ENCODE results near the gene ABLIM3. TPM values are rescaled to one million over a fixed set of nuclear protein-coding genes. Genes with fewer than 3 reads are reported as not detected.

ABLIM3 gene
- total and polyA plus RNA-seq, 10 of the 15 experiments (the other 5 are each of a cell fraction or from before 2014, with no cell fraction given), result 0.03 TPM; not detected in 9

DNA sequence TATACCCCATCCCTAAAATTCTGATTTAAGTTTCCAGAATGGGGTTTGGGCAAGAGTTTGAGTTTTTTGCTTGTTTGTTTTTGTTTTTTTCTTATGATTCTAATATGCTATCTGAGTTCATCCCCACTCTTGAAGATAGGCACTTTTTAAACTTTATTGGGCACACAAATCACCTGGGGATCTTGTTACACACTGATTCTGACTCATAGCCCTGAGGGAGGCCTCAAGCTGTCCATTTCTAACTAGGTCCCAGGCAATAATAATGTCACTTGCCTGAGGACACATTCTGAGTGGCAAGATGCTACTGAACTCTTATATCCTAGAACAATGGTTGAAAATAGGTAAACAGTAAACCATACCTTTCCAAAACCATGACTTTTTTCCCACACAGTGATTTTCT, 22.8 kb upstream of the ABLIM3 start:
- Histone ChIP-seq H4K20me1 (ENCODE audit: control insufficient read depth, insufficient read depth) (no peaks in the 10 kb centered on the region; the same call in 1 of the 2 replicates), H3K4me2 (ENCODE audit: control insufficient read depth, insufficient read depth) (no peak overlapping the region), H3K9me3 (replicated peaks; ENCODE audit: control insufficient read depth, insufficient read depth, low read length) (no peaks in the 10 kb centered on the region), H3K27ac (ENCODE audit: control insufficient read depth, insufficient read depth) (no peak overlapping the region), H3K4me1 (ENCODE audit: control insufficient read depth, insufficient read depth, low read length) (no peaks in the 10 kb centered on the region), H3K9ac (ENCODE audit: control insufficient read depth, insufficient read depth, low read length) (no peak overlapping the region), H3K79me2 (ENCODE audit: control insufficient read depth, insufficient read depth, low read length) (no peaks in the 10 kb centered on the region), H3K4me3 (no peak overlapping the region), H3K27me3 (replicated peaks in 1 of 2; ENCODE audit: control insufficient read depth in 2 of 2, insufficient read depth in 2 of 2, low read length in 1 of 2) (no peaks in the 10 kb centered on the region; a peak in 1 of 4 replicates), H3K36me3 (ENCODE audit: control insufficient read depth in 2 of 2, insufficient read depth in 2 of 2, low read length in 1 of 2) (no peaks in the 10 kb centered on the region), H2AFZ (ENCODE audit: control insufficient read depth, low read depth, low read length) (no peak overlapping the region)
- FAIRE-seq, result no peak
- in situ Hi-C loops (cut with MboI) (loop anchor here (10.0 kb wide), 1 partner anchor 384 kb away; no protein-coding TSS in a partner anchor), intact Hi-C loops (cut with micrococcal nuclease; ENCODE audit: unreplicated experiment) (loop anchor here (5.0 kb wide), 1 partner anchor 81 kb away; no protein-coding TSS in a partner anchor)
- ChIA-PET POLR2A (no interaction called here), RAD21 (ENCODE audit: unreplicated experiment) (no interaction called here), CTCF (no interaction called here), SMC1A (ENCODE audit: uncharacterized antibody, unreplicated experiment) (no interaction called here)
- ATAC-seq, result no peak
- no TSS peak for BruUV-seq (replicated peaks)
- DNase-seq (ENCODE audit: low read depth, low spot score), result no peak
- TF ChIP-seq MYB (IDR thresholded peaks at IDR 0.05; ENCODE audit: borderline replicate concordance, low read depth, low read length) (no peak), TARDBP (IDR thresholded peaks at IDR 0.05; ENCODE audit: borderline replicate concordance) (no peak), NBN (IDR thresholded peaks at IDR 0.05) (no peak), HDAC6 (IDR thresholded peaks at IDR 0.05; ENCODE audit: unreplicated experiment) (no peak), RCOR1 (conservative IDR thresholded peaks at IDR 0.05; ENCODE audit: low read depth, low read length) (no peak), CHD4 (IDR thresholded peaks at IDR 0.05) (no peak), ZBED1 (IDR thresholded peaks at IDR 0.05; ENCODE audit: borderline replicate concordance) (no peak), NFIC (IDR thresholded peaks at IDR 0.05; ENCODE audit: low read depth, low read length) (no peak), NR2C2 (IDR thresholded peaks at IDR 0.05; ENCODE audit: borderline replicate concordance, control insufficient read depth, insufficient read length, low read depth) (no peak), CBX5 (IDR thresholded peaks at IDR 0.05; ENCODE audit: low read depth) (no peak), STAT1 (conservative IDR thresholded peaks at IDR 0.05) (no peak), SIX5 (IDR thresholded peaks at IDR 0.05; ENCODE audit: low read depth, low read length, severe bottlenecking) (no peak)
- TF ChIP-seq, protein P1, sequence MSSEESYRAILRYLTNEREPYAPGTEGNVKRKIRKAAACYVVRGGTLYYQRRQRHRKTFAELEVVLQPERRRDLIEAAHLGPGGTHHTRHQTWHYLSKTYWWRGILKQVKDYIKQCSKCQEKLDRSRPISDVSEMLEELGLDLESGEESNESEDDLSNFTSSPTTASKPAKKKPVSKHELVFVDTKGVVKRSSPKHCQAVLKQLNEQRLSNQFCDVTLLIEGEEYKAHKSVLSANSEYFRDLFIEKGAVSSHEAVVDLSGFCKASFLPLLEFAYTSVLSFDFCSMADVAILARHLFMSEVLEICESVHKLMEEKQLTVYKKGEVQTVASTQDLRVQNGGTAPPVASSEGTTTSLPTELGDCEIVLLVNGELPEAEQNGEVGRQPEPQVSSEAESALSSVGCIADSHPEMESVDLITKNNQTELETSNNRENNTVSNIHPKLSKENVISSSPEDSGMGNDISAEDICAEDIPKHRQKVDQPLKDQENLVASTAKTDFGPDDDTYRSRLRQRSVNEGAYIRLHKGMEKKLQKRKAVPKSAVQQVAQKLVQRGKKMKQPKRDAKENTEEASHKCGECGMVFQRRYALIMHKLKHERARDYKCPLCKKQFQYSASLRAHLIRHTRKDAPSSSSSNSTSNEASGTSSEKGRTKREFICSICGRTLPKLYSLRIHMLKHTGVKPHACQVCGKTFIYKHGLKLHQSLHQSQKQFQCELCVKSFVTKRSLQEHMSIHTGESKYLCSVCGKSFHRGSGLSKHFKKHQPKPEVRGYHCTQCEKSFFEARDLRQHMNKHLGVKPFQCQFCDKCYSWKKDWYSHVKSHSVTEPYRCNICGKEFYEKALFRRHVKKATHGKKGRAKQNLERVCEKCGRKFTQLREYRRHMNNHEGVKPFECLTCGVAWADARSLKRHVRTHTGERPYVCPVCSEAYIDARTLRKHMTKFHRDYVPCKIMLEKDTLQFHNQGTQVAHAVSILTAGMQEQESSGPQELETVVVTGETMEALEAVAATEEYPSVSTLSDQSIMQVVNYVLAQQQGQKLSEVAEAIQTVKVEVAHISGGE (CRISPR knock-in tag; IDR thresholded peaks at IDR 0.05), result no peak
- TF ChIP-seq, protein P2, sequence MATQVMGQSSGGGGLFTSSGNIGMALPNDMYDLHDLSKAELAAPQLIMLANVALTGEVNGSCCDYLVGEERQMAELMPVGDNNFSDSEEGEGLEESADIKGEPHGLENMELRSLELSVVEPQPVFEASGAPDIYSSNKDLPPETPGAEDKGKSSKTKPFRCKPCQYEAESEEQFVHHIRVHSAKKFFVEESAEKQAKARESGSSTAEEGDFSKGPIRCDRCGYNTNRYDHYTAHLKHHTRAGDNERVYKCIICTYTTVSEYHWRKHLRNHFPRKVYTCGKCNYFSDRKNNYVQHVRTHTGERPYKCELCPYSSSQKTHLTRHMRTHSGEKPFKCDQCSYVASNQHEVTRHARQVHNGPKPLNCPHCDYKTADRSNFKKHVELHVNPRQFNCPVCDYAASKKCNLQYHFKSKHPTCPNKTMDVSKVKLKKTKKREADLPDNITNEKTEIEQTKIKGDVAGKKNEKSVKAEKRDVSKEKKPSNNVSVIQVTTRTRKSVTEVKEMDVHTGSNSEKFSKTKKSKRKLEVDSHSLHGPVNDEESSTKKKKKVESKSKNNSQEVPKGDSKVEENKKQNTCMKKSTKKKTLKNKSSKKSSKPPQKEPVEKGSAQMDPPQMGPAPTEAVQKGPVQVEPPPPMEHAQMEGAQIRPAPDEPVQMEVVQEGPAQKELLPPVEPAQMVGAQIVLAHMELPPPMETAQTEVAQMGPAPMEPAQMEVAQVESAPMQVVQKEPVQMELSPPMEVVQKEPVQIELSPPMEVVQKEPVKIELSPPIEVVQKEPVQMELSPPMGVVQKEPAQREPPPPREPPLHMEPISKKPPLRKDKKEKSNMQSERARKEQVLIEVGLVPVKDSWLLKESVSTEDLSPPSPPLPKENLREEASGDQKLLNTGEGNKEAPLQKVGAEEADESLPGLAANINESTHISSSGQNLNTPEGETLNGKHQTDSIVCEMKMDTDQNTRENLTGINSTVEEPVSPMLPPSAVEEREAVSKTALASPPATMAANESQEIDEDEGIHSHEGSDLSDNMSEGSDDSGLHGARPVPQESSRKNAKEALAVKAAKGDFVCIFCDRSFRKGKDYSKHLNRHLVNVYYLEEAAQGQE (IDR thresholded peaks at IDR 0.05; ENCODE audit: low read depth, low read length), result no peak
- TF ChIP-seq, protein P3, sequence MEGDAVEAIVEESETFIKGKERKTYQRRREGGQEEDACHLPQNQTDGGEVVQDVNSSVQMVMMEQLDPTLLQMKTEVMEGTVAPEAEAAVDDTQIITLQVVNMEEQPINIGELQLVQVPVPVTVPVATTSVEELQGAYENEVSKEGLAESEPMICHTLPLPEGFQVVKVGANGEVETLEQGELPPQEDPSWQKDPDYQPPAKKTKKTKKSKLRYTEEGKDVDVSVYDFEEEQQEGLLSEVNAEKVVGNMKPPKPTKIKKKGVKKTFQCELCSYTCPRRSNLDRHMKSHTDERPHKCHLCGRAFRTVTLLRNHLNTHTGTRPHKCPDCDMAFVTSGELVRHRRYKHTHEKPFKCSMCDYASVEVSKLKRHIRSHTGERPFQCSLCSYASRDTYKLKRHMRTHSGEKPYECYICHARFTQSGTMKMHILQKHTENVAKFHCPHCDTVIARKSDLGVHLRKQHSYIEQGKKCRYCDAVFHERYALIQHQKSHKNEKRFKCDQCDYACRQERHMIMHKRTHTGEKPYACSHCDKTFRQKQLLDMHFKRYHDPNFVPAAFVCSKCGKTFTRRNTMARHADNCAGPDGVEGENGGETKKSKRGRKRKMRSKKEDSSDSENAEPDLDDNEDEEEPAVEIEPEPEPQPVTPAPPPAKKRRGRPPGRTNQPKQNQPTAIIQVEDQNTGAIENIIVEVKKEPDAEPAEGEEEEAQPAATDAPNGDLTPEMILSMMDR (IDR thresholded peaks at IDR 0.05 in 2 of 3, conservative IDR thresholded peaks at IDR 0.05 in 1 of 3; ENCODE audit: control insufficient read depth in 2 of 3, extremely low read depth in 1 of 3, insufficient read depth in 1 of 3, low read depth in 3 of 3, low read length in 3 of 3), result no peak
- TF ChIP-seq, protein P4, sequence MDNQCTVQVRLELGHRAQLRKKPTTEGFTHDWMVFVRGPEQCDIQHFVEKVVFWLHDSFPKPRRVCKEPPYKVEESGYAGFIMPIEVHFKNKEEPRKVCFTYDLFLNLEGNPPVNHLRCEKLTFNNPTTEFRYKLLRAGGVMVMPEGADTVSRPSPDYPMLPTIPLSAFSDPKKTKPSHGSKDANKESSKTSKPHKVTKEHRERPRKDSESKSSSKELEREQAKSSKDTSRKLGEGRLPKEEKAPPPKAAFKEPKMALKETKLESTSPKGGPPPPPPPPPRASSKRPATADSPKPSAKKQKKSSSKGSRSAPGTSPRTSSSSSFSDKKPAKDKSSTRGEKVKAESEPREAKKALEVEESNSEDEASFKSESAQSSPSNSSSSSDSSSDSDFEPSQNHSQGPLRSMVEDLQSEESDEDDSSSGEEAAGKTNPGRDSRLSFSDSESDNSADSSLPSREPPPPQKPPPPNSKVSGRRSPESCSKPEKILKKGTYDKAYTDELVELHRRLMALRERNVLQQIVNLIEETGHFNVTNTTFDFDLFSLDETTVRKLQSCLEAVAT (IDR thresholded peaks at IDR 0.05), result no peak
